Upper lobe of right lung (tissue), 1 donor: Measurements from ENCODE around the gene HOXB4. TPM values are rescaled to one million over a fixed set of nuclear protein-coding genes. Genes with fewer than 3 reads are reported as not detected.
A peak's percentile ranks its signal among the peaks of the same experiment; 100 is the strongest.

ENCODE experiments used
- ATAC-seq: fragments of 200-7000 bp; cut with Tn5 transposase; one replicate; pipeline ENCODE4 v1.9.1; 2020; ENCODE audit warnings: mild to moderate bottlenecking, moderate library complexity
- DNase-seq: peaks from one replicate; pipeline ENCODE4 v3.0.0-alpha.2; 2020
- H3K27ac ChIP-seq: fragments of 200-600 bp; one replicate; pipeline ENCODE4 v1.8.0; 2022
- H3K27me3 ChIP-seq: fragments of 200-600 bp; one replicate; pipeline ENCODE4 v1.8.0; 2022; ENCODE audit warnings: mild to moderate bottlenecking
- H3K36me3 ChIP-seq: fragments of 200-600 bp; one replicate; pipeline ENCODE4 v1.8.0; 2022
- H3K4me1 ChIP-seq: fragments of 200-600 bp; one replicate; pipeline ENCODE4 v1.8.0; 2022
- H3K4me3 ChIP-seq: fragments of 200-600 bp; one replicate; pipeline ENCODE4 v1.8.0; 2022; ENCODE audit warnings: mild to moderate bottlenecking
- H3K9me3 ChIP-seq: fragments of 200-600 bp; one replicate; pipeline ENCODE4 v1.8.0; 2022
- CTCF ChIP-seq: fragments of 200-600 bp; IDR thresholded peaks from one replicate; pipeline ENCODE4 v1.8.0; 2022; ENCODE audit warnings: antibody characterized with exemption
- intact Hi-C: fragments of 100-400 bp; cut with DNase I; formaldehyde crosslinking; loops from one replicate; pipeline ENCODE4 v1.11.0; 2022
- total RNA-seq: library from RNA; stranded (reverse); fragmentation: NEBNext Ultra II Directional; extraction: Animal tissue kit (Norgen Biotek cat#: 25700); gene quantifications from one replicate; pipeline ENCODE4 v1.2.1, GENCODE V29; 2021
- donor health status: DM: no; HTN: yes; CAD: no; lungs with severe emphysema.

HOXB4 gene
- total RNA-seq, 1 donor from 2014 or later, result 4.9 TPM

- no peak for TF ChIP-seq CTCF
- intact Hi-C loops, result loop anchor here (10.0 kb wide), 1 partner anchor 268 kb away; no protein-coding TSS in a partner anchor
- Histone ChIP-seq H3K4me3 (peak overlapping the region; percentile 36), H3K9me3 (no peaks in the 10 kb centered on the region), H3K4me1 (peaks cover 29% of the 10 kb centered on the region), H3K36me3 (no peaks in the 10 kb centered on the region), H3K27ac (no peak overlapping the region), H3K27me3 (peaks cover 95% of the 10 kb centered on the region)
- ATAC-seq (no peak), DNase-seq (no peak)
Observed at GRCh38 chr17:48612456-48612853, 34.3 kb upstream of the HOXB4 start.

- intact Hi-C loops, result loop anchor here (10.0 kb wide), 1 partner anchor 267 kb away; no protein-coding TSS in a partner anchor
- no peak for ATAC-seq
Observed at GRCh38 chr17:48611681-48612455, 33.7 kb upstream of the HOXB4 start.

GRCh38 chr17:48611213-48611612 is 33.1 kb upstream of the HOXB4 start:
- intact Hi-C loops, result loop anchor here (10.0 kb wide), 1 partner anchor 266 kb away; no protein-coding TSS in a partner anchor
- H3K4me1 ChIP-seq, result peaks cover 29% of the 10 kb centered on the region
- H3K9me3 ChIP-seq, result no peaks in the 10 kb centered on the region
- H3K27me3 ChIP-seq, result peaks cover 95% of the 10 kb centered on the region
- no peak for TF ChIP-seq CTCF
- DNase-seq (no peak), ATAC-seq (peak; percentile 11)
- peak overlapping the region; percentile 78 for H3K27ac ChIP-seq
- peak overlapping the region; percentile 64 for H3K4me3 ChIP-seq
- H3K36me3 ChIP-seq, result no peaks in the 10 kb centered on the region

More at GRCh38 chr17:48611681-48612455, 33.7 kb upstream of the HOXB4 start:
- Histone ChIP-seq H3K27ac (no peak overlapping the region), H3K9me3 (no peaks in the 10 kb centered on the region), H3K4me1 (peaks cover 29% of the 10 kb centered on the region), H3K36me3 (no peaks in the 10 kb centered on the region), H3K27me3 (peaks cover 95% of the 10 kb centered on the region), H3K4me3 (peak overlapping the region; percentile 64)
- no peak for DNase-seq
- no peak for TF ChIP-seq CTCF

GRCh38 chr17:48610282-48611211 is 32.4 kb upstream of the HOXB4 start, which contains the start of gene HOXB7:
Gene HOXB7 (minus strand): TSS chr17:48611017. CDS start chr17:48610918, 99 bp downstream.
- Histone ChIP-seq H3K4me3 (peak within 1 kb of the TSS; percentile 64), H3K9me3 (no peaks in the 10 kb centered on the region), H3K36me3 (no peaks in the 10 kb centered on the region), H3K27me3 (peaks cover 95% of the 10 kb centered on the region), H3K4me1 (peaks cover 29% of the 10 kb centered on the region), H3K27ac (peak within 1 kb of the TSS; percentile 78)
- TF ChIP-seq CTCF, result no peak
- ATAC-seq, result peak; percentile 49
- peak; percentile 80 for DNase-seq
- intact Hi-C loops, result loop anchor here (10.0 kb wide), 1 partner anchor 266 kb away; no protein-coding TSS in a partner anchor

- peaks cover 29% of the 10 kb centered on the region for H3K4me1 ChIP-seq
- TF ChIP-seq CTCF, result no peak
- no peak overlapping the region for H3K27ac ChIP-seq
- peak overlapping the region; percentile 64 for H3K4me3 ChIP-seq
- intact Hi-C loops, result loop anchor here (10.0 kb wide), 1 partner anchor 265 kb away; no protein-coding TSS in a partner anchor
- H3K27me3 ChIP-seq, result peaks cover 95% of the 10 kb centered on the region
- no peak for DNase-seq
- no peaks in the 10 kb centered on the region for H3K36me3 ChIP-seq
- no peaks in the 10 kb centered on the region for H3K9me3 ChIP-seq
- ATAC-seq, result no peak
Observed at GRCh38 chr17:48609759-48610281, 31.7 kb upstream of the HOXB4 start.
